ENCODE measurements around the gene TXN2.

DNA sequence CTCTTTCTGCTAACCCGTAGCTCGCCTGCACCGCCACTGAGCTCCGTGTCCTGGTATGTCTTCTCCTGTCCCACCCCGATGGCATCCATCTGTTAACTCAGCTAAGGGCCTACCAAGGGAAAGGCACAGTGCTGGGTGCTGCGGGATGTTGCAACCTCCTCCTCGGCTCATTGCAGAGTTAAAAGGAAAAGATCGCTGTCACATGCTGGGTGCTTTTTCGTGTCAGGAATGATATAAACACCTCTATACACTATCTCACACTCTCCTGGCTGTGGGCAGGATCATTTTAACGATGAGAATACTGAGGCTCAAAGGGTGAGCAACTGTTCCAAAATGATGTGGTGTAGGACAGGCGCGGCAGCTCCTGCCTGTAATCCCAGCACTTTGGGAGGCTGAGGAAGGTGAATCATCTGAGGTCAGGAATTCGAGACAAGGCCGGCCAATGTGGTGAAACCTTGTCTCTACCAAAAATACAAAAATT is 10.1 kb downstream of the TXN2 start:
- TF ChIP-seq, protein P1, sequence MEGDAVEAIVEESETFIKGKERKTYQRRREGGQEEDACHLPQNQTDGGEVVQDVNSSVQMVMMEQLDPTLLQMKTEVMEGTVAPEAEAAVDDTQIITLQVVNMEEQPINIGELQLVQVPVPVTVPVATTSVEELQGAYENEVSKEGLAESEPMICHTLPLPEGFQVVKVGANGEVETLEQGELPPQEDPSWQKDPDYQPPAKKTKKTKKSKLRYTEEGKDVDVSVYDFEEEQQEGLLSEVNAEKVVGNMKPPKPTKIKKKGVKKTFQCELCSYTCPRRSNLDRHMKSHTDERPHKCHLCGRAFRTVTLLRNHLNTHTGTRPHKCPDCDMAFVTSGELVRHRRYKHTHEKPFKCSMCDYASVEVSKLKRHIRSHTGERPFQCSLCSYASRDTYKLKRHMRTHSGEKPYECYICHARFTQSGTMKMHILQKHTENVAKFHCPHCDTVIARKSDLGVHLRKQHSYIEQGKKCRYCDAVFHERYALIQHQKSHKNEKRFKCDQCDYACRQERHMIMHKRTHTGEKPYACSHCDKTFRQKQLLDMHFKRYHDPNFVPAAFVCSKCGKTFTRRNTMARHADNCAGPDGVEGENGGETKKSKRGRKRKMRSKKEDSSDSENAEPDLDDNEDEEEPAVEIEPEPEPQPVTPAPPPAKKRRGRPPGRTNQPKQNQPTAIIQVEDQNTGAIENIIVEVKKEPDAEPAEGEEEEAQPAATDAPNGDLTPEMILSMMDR (conservative IDR thresholded peaks at IDR 0.05): no peak
- no peak for TF ChIP-seq EZH2 (IDR thresholded peaks at IDR 0.05; ENCODE audit: low read depth)
